Thoracic aorta (tissue), 2 donors: Measurements from ENCODE around the gene UNC79. TPM values are rescaled to one million over a fixed set of nuclear protein-coding genes. Genes with fewer than 3 reads are reported as not detected.

ENCODE experiments used
- ATAC-seq: fragments of 150-250 bp; one replicate; pipeline ENCODE4 v1.8.0; 2017; ENCODE audit warnings: low read depth; ENCODE audit not compliant: insufficient number of reproducible peaks, low FRiP score
- DNase-seq: peaks from one replicate; pipeline ENCODE4 v3.0.0-alpha.2; 2020; ENCODE audit warnings: low spot score
- H3K27ac ChIP-seq, 2 donors: fragments of 200-600 bp; sonication (generic); 1 replicate in 1 of 2; 2 replicates in 1 of 2; pipeline ENCODE4 v1.5.1; 2016; ENCODE audit warnings: mild to moderate bottlenecking in 2 of 2, moderate library complexity in 2 of 2
- H3K27me3 ChIP-seq: fragments of 200-600 bp; sonication (generic); replicated peaks from 2 replicates; pipeline ENCODE4 v1.6.0; 2016; ENCODE audit warnings: mild to moderate bottlenecking; ENCODE audit not compliant: insufficient read depth
- H3K36me3 ChIP-seq: fragments of 200-600 bp; sonication (generic); one replicate; pipeline ENCODE4 v1.5.1; 2016
- H3K4me1 ChIP-seq, 2 donors: fragments of 200-600 bp; sonication (generic); 1 replicate in 1 of 2; 2 replicates in 1 of 2; pipeline versions ENCODE4 v1.5.1 to v1.6.0; 2016; ENCODE audit warnings: low read depth in 2 of 2, mild to moderate bottlenecking in 1 of 2; ENCODE audit not compliant: control insufficient read depth in 1 of 2
- H3K4me3 ChIP-seq: fragments of 200-600 bp; sonication (generic); 2 replicates; pipeline ENCODE4 v1.5.1; 2016; ENCODE audit warnings: mild to moderate bottlenecking
- H3K9me3 ChIP-seq: fragments of 200-600 bp; sonication (generic); 2 replicates; pipeline ENCODE4 v1.5.1; 2016
- total RNA-seq, 2 donors: library from RNA; depleted of rRNA; stranded (reverse); fragments of >200 nt; gene quantifications; one replicate each; pipeline versions ENCODE4 v1.1.0 to v1.2.3, GENCODE V29; 2016
- TF ChIP-seq, protein P1 (sequence below): fragments of 200-600 bp; sonication (generic); IDR thresholded peaks from one replicate; pipeline ENCODE4 v1.5.1; 2019; ENCODE audit warnings: antibody characterized with exemption

UNC79 gene
- total RNA-seq, 2 donors from 2014 or later: 0.14 to 0.21 TPM

- Histone ChIP-seq H3K4me1 (no peaks in the 10 kb centered on the region), H3K27me3 (no peaks in the 10 kb centered on the region), H3K36me3 (no peaks in the 10 kb centered on the region), H3K4me3 (no peak overlapping the region), H3K27ac (no peak overlapping the region), H3K9me3 (no peaks in the 10 kb centered on the region)
- TF ChIP-seq, protein P1, sequence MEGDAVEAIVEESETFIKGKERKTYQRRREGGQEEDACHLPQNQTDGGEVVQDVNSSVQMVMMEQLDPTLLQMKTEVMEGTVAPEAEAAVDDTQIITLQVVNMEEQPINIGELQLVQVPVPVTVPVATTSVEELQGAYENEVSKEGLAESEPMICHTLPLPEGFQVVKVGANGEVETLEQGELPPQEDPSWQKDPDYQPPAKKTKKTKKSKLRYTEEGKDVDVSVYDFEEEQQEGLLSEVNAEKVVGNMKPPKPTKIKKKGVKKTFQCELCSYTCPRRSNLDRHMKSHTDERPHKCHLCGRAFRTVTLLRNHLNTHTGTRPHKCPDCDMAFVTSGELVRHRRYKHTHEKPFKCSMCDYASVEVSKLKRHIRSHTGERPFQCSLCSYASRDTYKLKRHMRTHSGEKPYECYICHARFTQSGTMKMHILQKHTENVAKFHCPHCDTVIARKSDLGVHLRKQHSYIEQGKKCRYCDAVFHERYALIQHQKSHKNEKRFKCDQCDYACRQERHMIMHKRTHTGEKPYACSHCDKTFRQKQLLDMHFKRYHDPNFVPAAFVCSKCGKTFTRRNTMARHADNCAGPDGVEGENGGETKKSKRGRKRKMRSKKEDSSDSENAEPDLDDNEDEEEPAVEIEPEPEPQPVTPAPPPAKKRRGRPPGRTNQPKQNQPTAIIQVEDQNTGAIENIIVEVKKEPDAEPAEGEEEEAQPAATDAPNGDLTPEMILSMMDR: no peak
- DNase-seq: no peak
- ATAC-seq: no peak
These were observed 288.5 kb downstream of the UNC79 start for GRCh38 chr14:93719256-93719655.

DNA sequence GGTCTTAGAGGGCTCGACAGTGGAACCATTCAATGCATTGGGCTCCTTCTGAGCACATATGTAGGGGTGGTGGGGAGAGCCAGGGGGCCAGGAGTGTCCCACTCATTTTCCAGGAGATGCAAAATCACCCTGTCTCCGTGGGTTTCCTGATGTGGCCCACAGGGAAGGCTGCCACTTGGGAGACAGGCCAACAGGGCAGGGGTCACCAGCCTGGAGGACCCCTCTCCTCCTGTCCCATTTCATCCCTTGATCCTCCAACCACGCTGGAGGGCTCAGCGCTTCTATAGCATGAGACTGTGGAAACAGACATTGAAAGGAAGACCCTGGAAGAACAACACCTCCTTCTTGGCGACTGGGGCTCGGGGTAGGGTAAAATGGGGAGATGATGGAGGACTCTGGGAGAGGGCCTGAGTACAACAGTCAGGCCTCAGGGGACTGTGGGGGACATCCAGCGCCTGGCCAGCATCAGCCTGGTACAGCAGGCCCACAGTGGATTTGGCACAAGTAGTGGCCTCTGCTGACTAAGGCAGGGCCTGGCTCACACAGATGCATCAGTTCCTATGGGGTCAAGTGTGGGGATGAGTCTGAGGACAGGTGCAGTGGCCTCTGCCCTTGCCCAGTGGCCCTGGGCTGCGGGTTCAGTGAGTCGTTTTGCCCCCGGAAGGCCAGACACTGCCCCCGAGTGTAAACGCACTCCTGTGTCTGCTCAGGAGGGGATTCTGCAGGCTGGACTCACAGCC lies 289.5 kb downstream of the UNC79 start:
- H3K4me3 ChIP-seq: no peak overlapping the region
- H3K4me1 ChIP-seq: no peaks in the 10 kb centered on the region
- ATAC-seq: no peak
- no peaks in the 10 kb centered on the region for H3K27me3 ChIP-seq
- no peaks in the 10 kb centered on the region for H3K36me3 ChIP-seq
- DNase-seq: no peak
- TF ChIP-seq, protein P1: no peak
- H3K27ac ChIP-seq: no peak overlapping the region
- H3K9me3 ChIP-seq: no peaks in the 10 kb centered on the region

- no peak for ATAC-seq
- no peak for DNase-seq
These were observed 290.3 kb downstream of the UNC79 start for GRCh38 chr14:93720981-93721483.

GRCh38 chr14:93723001-93723400 lies 292.3 kb downstream of the UNC79 start:
- DNase-seq (no peak), ATAC-seq (no peak)
- H3K4me3 ChIP-seq: no peak overlapping the region
- TF ChIP-seq, protein P1: no peak
- no peak overlapping the region for H3K27ac ChIP-seq
- H3K27me3 ChIP-seq: no peaks in the 10 kb centered on the region
- no peaks in the 10 kb centered on the region for H3K4me1 ChIP-seq
- H3K36me3 ChIP-seq: no peaks in the 10 kb centered on the region
- no peaks in the 10 kb centered on the region for H3K9me3 ChIP-seq

More at GRCh38 chr14:93720981-93721483, 290.3 kb downstream of the UNC79 start:
- Histone ChIP-seq H3K36me3 (no peaks in the 10 kb centered on the region), H3K27me3 (no peaks in the 10 kb centered on the region), H3K9me3 (no peaks in the 10 kb centered on the region), H3K27ac (no peak overlapping the region), H3K4me3 (no peak overlapping the region), H3K4me1 (no peaks in the 10 kb centered on the region)
- TF ChIP-seq, protein P1: no peak

DNA sequence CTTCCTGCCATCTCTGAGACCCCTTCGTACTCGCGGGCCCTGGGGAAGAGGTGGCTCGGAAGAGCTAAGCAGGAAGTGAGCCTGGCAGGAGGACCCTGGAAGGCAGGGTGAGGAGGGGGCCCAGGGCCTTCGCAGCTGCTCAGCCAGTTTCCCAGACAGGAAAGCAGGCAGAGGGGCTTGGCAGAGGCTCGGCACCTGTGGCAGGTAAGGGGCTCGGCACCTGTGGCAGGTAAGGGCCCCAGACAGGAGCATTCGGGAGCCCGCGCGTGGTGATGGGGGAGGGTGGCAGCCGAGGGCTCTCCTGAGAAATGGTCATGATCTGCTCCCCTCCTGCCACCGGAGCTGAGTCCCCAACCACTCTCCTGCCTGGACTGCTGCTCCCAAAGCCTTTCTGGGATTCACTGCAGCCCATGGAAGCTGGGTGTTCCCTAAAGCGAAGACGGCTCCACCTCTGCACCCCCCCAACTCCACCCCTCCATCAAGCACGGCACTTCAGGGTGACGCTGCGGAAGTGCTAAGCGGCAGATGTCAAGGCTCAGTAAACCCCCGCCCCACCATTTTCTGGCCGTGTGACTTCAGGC lies 294.4 kb downstream of the UNC79 start:
- Histone ChIP-seq H3K9me3 (no peaks in the 10 kb centered on the region), H3K27me3 (no peaks in the 10 kb centered on the region), H3K4me1 (no peaks in the 10 kb centered on the region), H3K27ac (no peak overlapping the region), H3K36me3 (no peaks in the 10 kb centered on the region), H3K4me3 (no peak overlapping the region)
- TF ChIP-seq, protein P1: no peak
- ATAC-seq (no peak), DNase-seq (no peak)
